Measurements from ENCODE around the gene STK39.

Gene STK39

DNA sequence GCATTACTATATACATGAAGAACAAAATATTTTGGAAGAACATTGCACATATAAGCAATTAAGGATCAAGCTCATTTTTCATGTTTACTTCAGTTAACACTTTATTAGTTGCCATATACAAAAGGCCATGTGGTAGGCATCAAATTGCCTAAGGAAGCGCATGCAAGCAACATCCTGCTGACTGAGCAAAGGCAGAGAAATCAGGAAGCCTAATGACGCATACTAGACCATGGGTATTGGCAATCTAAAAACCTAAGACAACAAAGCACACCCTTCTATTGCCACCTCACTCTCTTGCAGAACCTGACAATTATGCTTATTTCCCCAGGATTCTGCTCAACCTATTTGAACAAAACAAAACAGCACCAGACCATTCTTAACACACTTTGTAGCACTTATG lies 171.9 kb downstream of the STK39 start:
- no peak overlapping the region for H3K27ac ChIP-seq
- TF ChIP-seq, protein P1, sequence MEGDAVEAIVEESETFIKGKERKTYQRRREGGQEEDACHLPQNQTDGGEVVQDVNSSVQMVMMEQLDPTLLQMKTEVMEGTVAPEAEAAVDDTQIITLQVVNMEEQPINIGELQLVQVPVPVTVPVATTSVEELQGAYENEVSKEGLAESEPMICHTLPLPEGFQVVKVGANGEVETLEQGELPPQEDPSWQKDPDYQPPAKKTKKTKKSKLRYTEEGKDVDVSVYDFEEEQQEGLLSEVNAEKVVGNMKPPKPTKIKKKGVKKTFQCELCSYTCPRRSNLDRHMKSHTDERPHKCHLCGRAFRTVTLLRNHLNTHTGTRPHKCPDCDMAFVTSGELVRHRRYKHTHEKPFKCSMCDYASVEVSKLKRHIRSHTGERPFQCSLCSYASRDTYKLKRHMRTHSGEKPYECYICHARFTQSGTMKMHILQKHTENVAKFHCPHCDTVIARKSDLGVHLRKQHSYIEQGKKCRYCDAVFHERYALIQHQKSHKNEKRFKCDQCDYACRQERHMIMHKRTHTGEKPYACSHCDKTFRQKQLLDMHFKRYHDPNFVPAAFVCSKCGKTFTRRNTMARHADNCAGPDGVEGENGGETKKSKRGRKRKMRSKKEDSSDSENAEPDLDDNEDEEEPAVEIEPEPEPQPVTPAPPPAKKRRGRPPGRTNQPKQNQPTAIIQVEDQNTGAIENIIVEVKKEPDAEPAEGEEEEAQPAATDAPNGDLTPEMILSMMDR (conservative IDR thresholded peaks at IDR 0.05), result no peak
- TF ChIP-seq ZFX (IDR thresholded peaks at IDR 0.05), result no peak

DNA sequence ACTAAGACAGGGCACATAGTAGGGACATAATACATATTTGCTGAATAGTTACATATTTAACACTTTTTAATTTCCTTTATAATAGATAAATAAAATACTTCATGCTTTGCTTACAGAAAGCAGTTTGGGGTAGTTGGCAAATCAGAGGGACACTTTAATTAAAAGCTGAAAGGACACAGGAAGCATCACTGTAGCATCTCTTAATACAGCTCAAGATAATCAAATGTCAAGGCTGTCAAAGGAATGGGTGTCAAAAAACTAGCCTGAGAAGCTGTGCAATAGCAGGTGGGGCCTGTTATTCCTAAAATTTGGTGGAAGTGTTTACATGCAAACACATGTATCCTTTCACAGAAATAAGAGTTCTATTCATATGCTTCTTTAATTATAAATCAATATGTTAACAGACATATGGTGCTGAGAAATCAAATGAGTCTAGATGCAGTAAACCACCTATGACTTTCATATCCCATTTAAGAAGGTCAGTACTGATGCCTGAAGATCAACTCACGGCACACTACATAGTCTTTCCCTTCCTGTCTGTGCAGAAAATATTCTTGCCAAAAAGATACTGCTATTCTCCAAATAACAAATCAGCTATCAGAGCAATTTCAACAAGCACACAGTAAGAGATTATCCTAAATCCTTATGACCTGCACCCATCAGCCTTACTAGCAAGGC lies 174.6 kb downstream of the STK39 start:
- TF ChIP-seq, protein P1 (conservative IDR thresholded peaks at IDR 0.05), result no peak
- no peak for TF ChIP-seq ZFX (IDR thresholded peaks at IDR 0.05)
- H3K27ac ChIP-seq, result no peak overlapping the region

DNA sequence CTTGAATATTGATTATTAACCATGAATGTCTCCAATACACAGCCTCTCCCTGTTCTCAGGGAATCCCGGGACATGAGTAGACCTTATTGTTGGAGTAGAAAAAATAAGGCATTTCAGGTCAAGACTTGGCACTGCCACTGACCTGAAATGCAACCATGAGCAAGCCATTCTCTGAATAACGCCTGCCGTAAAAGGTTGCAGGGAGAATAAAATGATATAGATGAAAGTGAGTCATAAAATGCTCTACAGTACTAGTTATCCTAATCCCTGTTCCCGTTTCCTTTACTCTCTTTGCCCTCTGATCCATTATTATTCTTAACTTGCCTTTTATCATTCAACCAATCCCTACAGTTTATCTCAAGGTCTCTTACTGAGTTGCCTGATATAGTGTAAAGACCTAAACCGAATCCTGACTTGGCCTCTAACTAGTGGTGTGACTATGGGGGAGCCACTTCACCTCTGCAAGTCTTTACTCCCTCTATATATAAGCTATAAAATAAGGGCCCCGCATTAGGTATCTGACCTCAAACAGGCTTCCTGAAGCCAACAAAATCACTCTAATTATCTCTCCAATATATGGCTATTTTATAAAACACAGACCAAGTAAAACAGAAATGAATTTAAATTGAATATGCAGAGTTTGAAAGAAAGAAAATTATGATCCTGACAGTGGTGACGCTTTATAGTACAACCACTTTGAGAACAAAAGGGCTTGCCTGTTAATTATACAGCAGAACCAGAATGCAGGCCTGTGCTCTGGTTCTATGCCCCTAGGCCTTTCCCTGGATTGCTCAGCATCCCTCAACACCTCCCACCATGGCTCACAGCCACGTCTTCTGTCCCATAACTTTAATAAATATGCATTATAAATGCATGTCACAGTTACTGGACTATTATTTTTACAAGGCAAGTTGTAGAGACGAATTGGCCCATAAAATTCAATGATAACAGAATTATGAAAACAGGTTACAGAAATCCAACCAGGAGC lies 183.1 kb downstream of the STK39 start:
- no peak for TF ChIP-seq ZFX (IDR thresholded peaks at IDR 0.05)
- TF ChIP-seq, protein P1 (conservative IDR thresholded peaks at IDR 0.05), result no peak
- H3K27ac ChIP-seq, result no peak overlapping the region

DNA sequence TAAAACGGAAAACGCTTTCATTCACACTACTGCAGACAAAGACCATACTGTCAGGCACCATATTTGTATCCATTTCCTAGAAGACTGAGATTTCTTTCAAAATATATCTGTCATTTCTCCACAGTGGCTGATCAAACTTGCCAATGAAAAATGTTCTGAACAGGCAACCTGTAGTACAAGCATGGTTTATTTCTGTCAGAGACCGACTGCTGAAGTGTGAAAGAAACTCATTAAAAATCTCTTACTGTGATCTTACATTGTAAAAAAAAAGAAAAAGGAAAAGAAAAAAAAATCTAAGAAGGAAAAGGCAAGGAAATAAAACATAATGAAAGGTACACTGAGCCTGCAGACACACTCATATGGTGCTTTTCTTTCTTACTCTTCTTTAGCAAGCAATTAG lies 184.5 kb downstream of the STK39 start:
- no peak for TF ChIP-seq ZFX (IDR thresholded peaks at IDR 0.05)
- TF ChIP-seq, protein P1 (conservative IDR thresholded peaks at IDR 0.05), result no peak
- no peak overlapping the region for H3K27ac ChIP-seq

DNA sequence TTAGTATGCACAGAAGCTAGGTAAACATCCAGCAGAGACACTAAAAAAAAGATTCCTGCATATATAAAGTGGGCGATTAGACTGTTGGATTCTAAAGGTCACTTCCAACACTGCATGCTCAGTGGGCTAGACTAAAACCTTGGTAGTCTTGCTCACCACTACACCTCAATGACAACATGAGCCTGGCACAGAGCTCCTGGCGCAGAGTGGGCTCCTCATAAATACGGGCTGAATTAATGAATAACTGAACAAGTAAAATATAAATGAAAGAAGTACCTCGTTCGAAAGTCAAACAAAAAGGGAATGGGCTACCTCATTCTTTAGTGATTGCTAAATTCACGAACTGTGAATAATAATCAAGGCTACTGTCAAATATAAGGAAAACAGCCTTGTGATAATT lies 185.3 kb downstream of the STK39 start:
- no peak for TF ChIP-seq ZFX (IDR thresholded peaks at IDR 0.05)
- TF ChIP-seq, protein P1 (conservative IDR thresholded peaks at IDR 0.05), result no peak

DNA sequence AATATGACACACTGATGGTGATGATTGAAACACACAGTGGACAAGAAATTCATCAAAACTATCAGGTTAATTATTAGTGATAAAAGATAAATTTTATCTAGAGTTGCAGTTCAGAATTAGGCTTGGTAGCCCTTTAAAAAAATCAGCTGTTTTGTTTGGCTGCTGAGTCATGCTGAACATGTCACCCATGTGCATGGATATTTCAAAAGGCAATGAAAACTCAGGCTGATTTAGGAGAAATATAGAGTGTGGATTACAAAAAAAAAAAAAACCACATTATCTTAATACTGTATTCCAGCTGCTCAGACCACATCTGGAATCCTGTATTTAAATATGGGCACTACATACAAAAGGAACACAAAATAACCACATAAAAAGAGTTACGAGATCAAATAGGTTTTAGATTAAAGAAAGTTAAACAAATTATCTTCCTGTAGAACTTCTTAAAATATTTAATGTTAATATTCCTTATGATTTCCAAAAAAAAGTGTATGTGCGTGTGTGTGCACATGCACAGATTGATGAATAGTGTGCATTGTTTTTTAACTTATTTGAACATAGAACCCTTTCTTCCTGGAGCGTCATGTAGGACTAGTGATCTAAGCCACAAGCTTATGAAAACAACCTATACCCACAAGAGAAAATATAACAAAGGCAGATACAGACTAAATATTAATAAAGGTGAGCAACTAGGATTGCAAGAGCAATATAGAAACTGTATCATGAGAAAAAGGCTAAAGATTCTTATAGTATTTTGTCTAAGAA lies 186.2 kb downstream of the STK39 start:
- H3K27ac ChIP-seq, result no peak overlapping the region
- TF ChIP-seq, protein P1 (conservative IDR thresholded peaks at IDR 0.05), result no peak
- TF ChIP-seq ZFX (IDR thresholded peaks at IDR 0.05), result no peak

More for the DNA sequence above, 185.3 kb downstream of the STK39 start:
- H3K27ac ChIP-seq, result no peak overlapping the region

Measured in C4-2B (cell line).